IMR-90 (cell line): ENCODE measurements around the gene PCBP3.

ENCODE experiments used
- BHLHE40 ChIP-seq: fragments of 150-350 bp; IDR thresholded peaks from 2 replicates; pipeline ENCODE4 v1.6.1; 2016; ENCODE audit warnings: mild to moderate bottlenecking, low read depth, low read length
- CEBPB ChIP-seq: IDR thresholded peaks from 2 replicates; pipeline ENCODE4 v1.6.1; 2012; ENCODE audit warnings: low read depth, low read length, improper control_type of control experiment
- CHD1 ChIP-seq: IDR thresholded peaks from 2 replicates; pipeline ENCODE4 v1.6.1; 2012; ENCODE audit warnings: low read depth, low read length, improper control_type of control experiment
- CTCF ChIP-seq: conservative IDR thresholded peaks from 2 replicates; pipeline ENCODE4 v1.5.1; 2012; ENCODE audit warnings: mild to moderate bottlenecking, low read depth, low read length, improper control_type of control experiment
- FOS ChIP-seq: fragments of 150-350 bp; IDR thresholded peaks from 2 replicates; pipeline ENCODE4 v1.6.1; 2016; ENCODE audit warnings: low read depth, low read length
- MAFK ChIP-seq: IDR thresholded peaks from 2 replicates; pipeline ENCODE4 v1.6.1; 2012; ENCODE audit warnings: low read depth, low read length, improper control_type of control experiment
- NFE2L2 ChIP-seq: fragments of 150-350 bp; IDR thresholded peaks from 2 replicates; pipeline ENCODE4 v1.6.1; 2016; ENCODE audit warnings: low read depth, mild to moderate bottlenecking, low read length
- POLR2A ChIP-seq: IDR thresholded peaks from 2 replicates; pipeline ENCODE4 v1.6.1; 2012; ENCODE audit warnings: mild to moderate bottlenecking, low read depth, low read length
- SMC3 ChIP-seq: fragments of 150-350 bp; IDR thresholded peaks from 2 replicates; pipeline ENCODE4 v1.6.1; 2016; ENCODE audit warnings: low read depth, mild to moderate bottlenecking, antibody characterized with exemption, low read length, moderate library complexity

DNA sequence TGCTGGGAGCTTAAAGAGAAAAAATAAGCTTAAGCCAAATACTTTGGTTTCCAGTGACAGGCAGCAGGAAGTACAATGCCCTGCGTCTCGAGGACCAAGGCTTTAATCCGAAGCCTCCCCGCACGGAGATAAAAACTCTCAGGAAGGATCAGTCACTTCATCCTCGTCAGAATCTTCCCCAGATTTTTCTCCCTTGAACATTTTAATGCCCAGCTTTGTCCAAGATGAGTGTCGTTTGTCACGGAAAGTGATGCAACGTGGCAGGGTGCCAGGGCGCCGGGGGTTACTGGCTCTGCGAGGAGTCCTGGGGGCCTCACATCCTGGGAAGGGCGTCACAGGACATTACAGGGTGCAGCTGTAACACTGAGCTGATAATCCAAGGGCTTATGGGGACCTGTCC, 25.2 kb upstream of the PCBP3 start:
- TF ChIP-seq POLR2A = no peak
- TF ChIP-seq MAFK = no peak
- TF ChIP-seq BHLHE40 = no peak
- TF ChIP-seq CTCF = no peak
- TF ChIP-seq SMC3 = no peak
- peak; percentile 85 for TF ChIP-seq CEBPB
- TF ChIP-seq CHD1 = no peak
- TF ChIP-seq NFE2L2 = no peak
- TF ChIP-seq FOS = no peak
